ENCODE measurements around the gene SUCLG2.

The SUCLG2 gene

DNA sequence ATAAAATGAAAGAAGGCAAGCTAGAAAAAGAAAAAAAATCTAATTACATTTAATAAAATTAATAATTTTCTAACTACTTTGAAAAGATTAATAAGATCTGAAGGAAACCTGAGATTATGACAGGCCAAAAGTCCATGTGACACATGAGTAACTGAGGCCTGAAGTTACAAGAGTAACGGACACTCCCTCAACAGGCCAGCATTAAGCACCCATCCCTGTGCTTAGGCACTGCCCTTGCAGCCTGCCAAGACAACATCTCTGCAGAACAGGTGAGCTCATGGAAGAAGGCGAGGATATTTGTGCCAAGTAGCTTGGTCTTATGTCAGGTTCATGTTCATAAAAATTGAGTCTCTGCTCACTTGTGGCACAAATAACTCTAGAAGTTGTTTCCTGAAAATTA lies 31.8 kb downstream of the SUCLG2 start:
- Histone ChIP-seq H3K36me3 (ENCODE audit: control insufficient read depth, insufficient read depth, low read length) (no peaks in the 10 kb centered on the region), H3K27ac (ENCODE audit: low read depth, low read length) (no peak overlapping the region)

DNA sequence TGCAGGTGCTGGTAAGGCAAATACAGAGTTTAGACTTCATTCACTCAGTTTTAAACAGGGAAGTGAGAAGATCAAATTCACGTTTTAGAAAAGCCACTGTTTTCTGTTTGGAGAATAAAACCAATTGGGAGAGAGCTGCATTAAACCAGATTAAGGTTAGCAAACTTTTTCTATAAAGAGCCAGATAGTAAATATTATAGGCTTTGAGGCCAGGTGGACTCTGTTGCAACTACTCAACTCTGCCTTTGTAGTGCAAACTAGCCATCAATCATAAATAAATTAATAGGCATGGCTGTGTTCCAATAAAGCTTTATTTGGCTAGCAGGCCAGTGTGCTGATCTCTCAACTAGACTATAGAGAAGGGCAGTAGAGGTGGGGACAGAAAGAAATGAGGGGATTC lies 33.5 kb downstream of the SUCLG2 start:
- no peaks in the 10 kb centered on the region for H3K4me1 ChIP-seq (ENCODE audit: control insufficient read depth, insufficient read depth, low read length)
- H3K27ac ChIP-seq (ENCODE audit: low read depth, low read length) = no peak overlapping the region
- H3K9ac ChIP-seq (ENCODE audit: low read length) = no peak overlapping the region
- no peaks in the 10 kb centered on the region for H3K27me3 ChIP-seq (ENCODE audit: control insufficient read depth, insufficient read depth, low read length)
- H3K36me3 ChIP-seq (ENCODE audit: control insufficient read depth, insufficient read depth, low read length) = no peaks in the 10 kb centered on the region
- H3K4me3 ChIP-seq (ENCODE audit: low read length) = no peak overlapping the region

More for the DNA sequence above, 31.8 kb downstream of the SUCLG2 start:
- Histone ChIP-seq H3K4me1 (ENCODE audit: control insufficient read depth, insufficient read depth, low read length) (no peaks in the 10 kb centered on the region), H3K9ac (ENCODE audit: low read length) (no peak overlapping the region), H3K4me3 (ENCODE audit: low read length) (no peak overlapping the region), H3K27me3 (ENCODE audit: control insufficient read depth, insufficient read depth, low read length) (no peaks in the 10 kb centered on the region)

DNA sequence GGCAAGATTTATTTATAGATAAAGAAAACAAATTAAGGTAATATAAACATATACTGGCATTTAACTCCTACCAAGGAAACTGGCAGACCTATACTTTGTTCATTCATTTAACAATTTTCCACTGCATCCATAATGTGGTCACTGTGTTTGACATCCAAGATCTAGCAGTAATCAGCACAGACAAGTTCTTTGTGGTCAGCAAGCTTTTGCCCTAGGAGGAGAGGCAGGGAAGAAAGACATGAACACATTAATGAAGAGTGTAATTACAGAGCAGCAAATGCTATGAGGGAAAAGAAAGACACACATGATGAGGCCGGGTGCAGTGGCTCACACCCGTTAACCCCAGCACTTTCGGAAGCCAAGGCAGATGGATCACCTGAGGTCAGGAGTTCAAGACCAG lies 34.4 kb downstream of the SUCLG2 start:
- Histone ChIP-seq H3K27me3 (ENCODE audit: control insufficient read depth, insufficient read depth, low read length) (no peaks in the 10 kb centered on the region), H3K27ac (ENCODE audit: low read depth, low read length) (no peak overlapping the region), H3K36me3 (ENCODE audit: control insufficient read depth, insufficient read depth, low read length) (no peaks in the 10 kb centered on the region), H3K4me1 (ENCODE audit: control insufficient read depth, insufficient read depth, low read length) (no peaks in the 10 kb centered on the region), H3K9ac (ENCODE audit: low read length) (no peak overlapping the region), H3K4me3 (ENCODE audit: low read length) (no peak overlapping the region)

DNA sequence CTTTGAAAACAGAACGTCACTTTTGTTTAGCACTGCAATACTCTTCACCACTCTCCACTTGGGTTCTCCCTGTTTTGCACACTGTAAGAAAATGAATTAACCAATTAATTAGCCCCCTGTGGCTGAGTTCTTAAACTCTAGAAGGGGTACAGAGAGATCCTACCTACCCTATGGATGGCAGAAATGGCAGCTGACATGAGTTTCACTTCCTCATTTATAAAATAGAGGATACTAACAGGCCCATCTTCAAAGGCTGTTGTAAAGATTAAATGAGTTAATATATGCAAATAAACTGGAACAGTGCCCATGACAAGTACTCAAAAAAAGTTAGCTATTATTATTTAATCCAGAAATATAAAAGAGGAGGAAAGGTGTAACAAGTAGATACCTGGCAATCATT lies 36.9 kb downstream of the SUCLG2 start:
- Histone ChIP-seq H3K27me3 (ENCODE audit: control insufficient read depth, insufficient read depth, low read length) (no peaks in the 10 kb centered on the region), H3K36me3 (ENCODE audit: control insufficient read depth, insufficient read depth, low read length) (no peaks in the 10 kb centered on the region), H3K9ac (ENCODE audit: low read length) (no peak overlapping the region), H3K27ac (ENCODE audit: low read depth, low read length) (no peak overlapping the region), H3K4me3 (ENCODE audit: low read length) (no peak overlapping the region), H3K4me1 (ENCODE audit: control insufficient read depth, insufficient read depth, low read length) (no peaks in the 10 kb centered on the region)

DNA sequence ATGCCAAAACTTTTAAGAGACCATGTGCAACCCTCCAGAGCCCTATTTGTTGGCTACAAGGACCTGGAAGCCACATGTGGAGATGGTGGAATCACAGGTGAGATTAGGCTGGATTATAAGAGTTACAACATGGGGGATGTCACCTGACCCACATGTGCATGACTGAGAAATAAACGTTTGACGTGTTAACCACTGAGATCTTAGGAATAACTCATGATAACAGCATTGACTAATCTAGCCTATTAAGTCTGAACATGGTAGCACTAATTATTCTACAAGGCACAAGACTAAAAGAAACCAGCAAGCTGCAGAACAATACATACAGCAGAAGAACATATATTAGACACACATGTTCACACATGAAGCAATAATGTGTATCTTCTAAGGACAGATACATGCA lies 38.4 kb downstream of the SUCLG2 start:
- no peaks in the 10 kb centered on the region for H3K27me3 ChIP-seq (ENCODE audit: control insufficient read depth, insufficient read depth, low read length)
- H3K27ac ChIP-seq (ENCODE audit: low read depth, low read length) = no peak overlapping the region
- no peak overlapping the region for H3K4me3 ChIP-seq (ENCODE audit: low read length)
- H3K4me1 ChIP-seq (ENCODE audit: control insufficient read depth, insufficient read depth, low read length) = no peaks in the 10 kb centered on the region
- no peak overlapping the region for H3K9ac ChIP-seq (ENCODE audit: low read length)
- H3K36me3 ChIP-seq (ENCODE audit: control insufficient read depth, insufficient read depth, low read length) = no peaks in the 10 kb centered on the region

DNA sequence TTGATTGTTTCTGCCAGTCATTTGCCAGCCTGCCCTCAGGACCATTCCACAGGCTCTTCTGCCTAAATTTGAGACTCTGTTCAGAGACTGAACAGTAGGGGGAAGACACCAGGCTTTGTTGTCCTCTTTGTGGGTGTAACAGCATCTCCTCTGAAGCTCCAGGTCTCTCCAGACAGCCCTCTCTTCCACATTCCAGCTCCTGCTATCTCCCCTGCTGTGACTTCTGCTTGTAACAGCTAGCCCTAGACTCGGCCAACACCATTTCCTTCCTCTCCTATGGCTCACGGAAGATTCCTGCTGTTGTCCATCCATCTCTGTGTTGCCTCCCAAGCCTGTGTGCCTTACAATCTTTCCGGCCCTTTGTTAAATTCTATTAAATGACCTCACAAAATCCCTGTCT lies 40.2 kb downstream of the SUCLG2 start:
- H3K4me1 ChIP-seq (ENCODE audit: control insufficient read depth, insufficient read depth, low read length) = no peaks in the 10 kb centered on the region
- H3K36me3 ChIP-seq (ENCODE audit: control insufficient read depth, insufficient read depth, low read length) = peaks cover under 1% of the 10 kb centered on the region
- H3K27ac ChIP-seq (ENCODE audit: low read depth, low read length) = no peak overlapping the region
- no peak overlapping the region for H3K4me3 ChIP-seq (ENCODE audit: low read length)
- no peaks in the 10 kb centered on the region for H3K27me3 ChIP-seq (ENCODE audit: control insufficient read depth, insufficient read depth, low read length)
- no peak overlapping the region for H3K9ac ChIP-seq (ENCODE audit: low read length)

DNA sequence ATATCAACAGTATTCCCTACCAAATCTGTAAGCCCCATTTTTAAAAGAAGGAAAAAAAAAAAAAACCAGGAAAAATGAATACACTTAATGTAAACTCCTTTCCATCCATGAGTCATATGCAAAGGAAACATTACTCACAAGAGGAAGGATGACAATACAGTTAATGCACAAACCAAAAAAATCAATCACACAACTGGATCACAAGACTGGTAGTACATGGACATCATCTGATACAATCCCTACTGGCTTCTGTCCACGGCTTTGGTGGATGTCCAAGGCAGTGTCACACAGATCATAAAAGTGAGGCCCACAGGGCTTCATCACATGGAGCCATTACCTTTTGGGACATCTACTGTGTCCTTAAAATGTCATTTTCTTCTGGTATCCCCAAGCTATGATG lies 44.0 kb downstream of the SUCLG2 start:
- H3K27me3 ChIP-seq (ENCODE audit: control insufficient read depth, insufficient read depth, low read length) = no peaks in the 10 kb centered on the region
- no peaks in the 10 kb centered on the region for H3K4me1 ChIP-seq (ENCODE audit: control insufficient read depth, insufficient read depth, low read length)
- H3K36me3 ChIP-seq (ENCODE audit: control insufficient read depth, insufficient read depth, low read length) = peaks cover 18% of the 10 kb centered on the region
- H3K4me3 ChIP-seq (ENCODE audit: low read length) = no peak overlapping the region
- H3K27ac ChIP-seq (ENCODE audit: low read depth, low read length) = no peak overlapping the region
- H3K9ac ChIP-seq (ENCODE audit: low read length) = no peak overlapping the region

DNA sequence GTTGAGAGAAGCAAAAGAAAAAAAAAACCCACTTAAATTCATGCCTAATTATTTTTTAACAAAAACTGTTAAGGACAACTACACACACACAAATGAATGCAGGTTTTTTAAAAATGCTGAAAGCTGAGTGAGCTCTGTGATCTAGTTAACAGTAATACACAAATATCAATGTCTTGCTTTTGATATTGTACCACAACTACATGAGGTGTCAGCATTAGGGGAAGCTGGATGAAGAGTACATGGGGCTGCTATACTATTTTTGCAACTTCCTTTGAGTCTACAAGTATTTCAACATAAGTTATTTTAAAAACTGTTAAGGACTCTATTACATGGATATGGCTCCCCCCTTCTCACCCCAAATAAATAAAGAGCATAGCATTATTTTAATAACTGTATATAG lies 44.7 kb downstream of the SUCLG2 start:
- H3K27me3 ChIP-seq (ENCODE audit: control insufficient read depth, insufficient read depth, low read length) = no peaks in the 10 kb centered on the region
- no peak overlapping the region for H3K4me3 ChIP-seq (ENCODE audit: low read length)
- no peak overlapping the region for H3K27ac ChIP-seq (ENCODE audit: low read depth, low read length)
- H3K36me3 ChIP-seq (ENCODE audit: control insufficient read depth, insufficient read depth, low read length) = peaks cover 21% of the 10 kb centered on the region
- no peaks in the 10 kb centered on the region for H3K4me1 ChIP-seq (ENCODE audit: control insufficient read depth, insufficient read depth, low read length)
- no peak overlapping the region for H3K9ac ChIP-seq (ENCODE audit: low read length)

DNA sequence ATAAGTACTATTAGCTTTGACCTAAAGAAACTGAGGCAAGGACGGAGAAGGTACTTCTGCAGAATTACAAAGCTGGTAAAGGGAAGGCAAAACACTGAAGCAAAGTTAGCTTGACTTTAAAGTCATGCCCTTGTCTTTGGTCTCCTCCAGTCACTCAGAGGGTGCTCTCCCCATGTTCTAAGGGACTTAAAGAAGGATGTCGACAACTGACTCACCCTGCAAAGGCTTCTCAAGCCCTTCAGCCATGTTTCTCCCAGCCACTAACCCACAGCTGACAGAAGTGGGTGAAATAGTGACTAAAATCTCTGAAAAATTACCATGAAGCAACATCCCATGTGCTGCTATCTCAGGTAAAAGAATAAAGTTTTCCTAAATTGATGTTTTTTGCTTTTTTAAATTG lies 46.4 kb downstream of the SUCLG2 start:
- Histone ChIP-seq H3K27ac (ENCODE audit: low read depth, low read length) (no peak overlapping the region), H3K36me3 (ENCODE audit: control insufficient read depth, insufficient read depth, low read length) (peaks cover 21% of the 10 kb centered on the region)

DNA sequence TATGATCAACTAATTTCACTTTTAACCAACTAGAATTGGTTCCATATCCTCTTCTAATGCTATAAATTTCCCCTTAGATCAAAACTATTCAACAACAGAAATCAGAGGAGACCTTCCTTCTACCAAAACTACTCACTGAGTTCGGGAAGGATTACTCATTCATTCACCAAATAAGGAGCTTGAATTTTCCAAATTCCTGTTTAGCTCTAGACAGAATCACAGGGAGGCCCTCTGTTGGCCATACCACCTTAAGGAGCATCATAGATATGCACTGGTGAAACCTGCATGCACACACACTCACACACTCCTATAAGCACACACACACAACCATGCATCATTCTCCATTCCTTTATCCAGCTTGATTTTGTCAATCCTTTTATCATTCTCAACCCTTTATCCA lies 49.0 kb downstream of the SUCLG2 start:
- no peaks in the 10 kb centered on the region for H3K4me1 ChIP-seq (ENCODE audit: control insufficient read depth, insufficient read depth, low read length)

More for the DNA sequence above, 46.4 kb downstream of the SUCLG2 start:
- Histone ChIP-seq H3K4me1 (ENCODE audit: control insufficient read depth, insufficient read depth, low read length) (no peaks in the 10 kb centered on the region), H3K4me3 (ENCODE audit: low read length) (no peak overlapping the region), H3K27me3 (ENCODE audit: control insufficient read depth, insufficient read depth, low read length) (no peaks in the 10 kb centered on the region), H3K9ac (ENCODE audit: low read length) (no peak overlapping the region)

DNA sequence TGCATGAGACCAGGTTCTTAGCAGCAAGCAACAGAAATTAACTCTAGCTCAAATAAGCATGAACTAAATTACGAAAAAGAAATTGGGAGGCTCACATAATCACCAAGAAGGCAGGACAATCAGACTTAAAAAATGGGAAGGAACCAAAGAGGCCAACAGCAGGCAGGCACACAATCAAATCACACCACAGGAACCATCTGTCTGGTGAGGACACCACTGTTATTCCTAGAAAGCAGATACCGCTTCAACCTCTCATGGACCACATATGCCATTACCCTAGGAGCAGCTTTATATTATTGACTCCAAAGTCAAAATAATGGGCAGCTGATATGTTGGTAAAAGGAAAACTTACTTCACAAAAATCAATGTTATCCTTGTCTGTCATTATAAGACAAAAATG lies 51.6 kb downstream of the SUCLG2 start:
- Histone ChIP-seq H3K27me3 (ENCODE audit: control insufficient read depth, insufficient read depth, low read length) (no peaks in the 10 kb centered on the region), H3K27ac (ENCODE audit: low read depth, low read length) (no peak overlapping the region), H3K4me3 (ENCODE audit: low read length) (no peak overlapping the region), H3K4me1 (ENCODE audit: control insufficient read depth, insufficient read depth, low read length) (no peaks in the 10 kb centered on the region), H3K9ac (ENCODE audit: low read length) (no peak overlapping the region), H3K36me3 (ENCODE audit: control insufficient read depth, insufficient read depth, low read length) (peaks cover 18% of the 10 kb centered on the region)

More for the DNA sequence above, 49.0 kb downstream of the SUCLG2 start:
- Histone ChIP-seq H3K27ac (ENCODE audit: low read depth, low read length) (no peak overlapping the region), H3K36me3 (ENCODE audit: control insufficient read depth, insufficient read depth, low read length) (peaks cover 21% of the 10 kb centered on the region), H3K4me3 (ENCODE audit: low read length) (no peak overlapping the region), H3K27me3 (ENCODE audit: control insufficient read depth, insufficient read depth, low read length) (no peaks in the 10 kb centered on the region), H3K9ac (ENCODE audit: low read length) (no peak overlapping the region)

DNA sequence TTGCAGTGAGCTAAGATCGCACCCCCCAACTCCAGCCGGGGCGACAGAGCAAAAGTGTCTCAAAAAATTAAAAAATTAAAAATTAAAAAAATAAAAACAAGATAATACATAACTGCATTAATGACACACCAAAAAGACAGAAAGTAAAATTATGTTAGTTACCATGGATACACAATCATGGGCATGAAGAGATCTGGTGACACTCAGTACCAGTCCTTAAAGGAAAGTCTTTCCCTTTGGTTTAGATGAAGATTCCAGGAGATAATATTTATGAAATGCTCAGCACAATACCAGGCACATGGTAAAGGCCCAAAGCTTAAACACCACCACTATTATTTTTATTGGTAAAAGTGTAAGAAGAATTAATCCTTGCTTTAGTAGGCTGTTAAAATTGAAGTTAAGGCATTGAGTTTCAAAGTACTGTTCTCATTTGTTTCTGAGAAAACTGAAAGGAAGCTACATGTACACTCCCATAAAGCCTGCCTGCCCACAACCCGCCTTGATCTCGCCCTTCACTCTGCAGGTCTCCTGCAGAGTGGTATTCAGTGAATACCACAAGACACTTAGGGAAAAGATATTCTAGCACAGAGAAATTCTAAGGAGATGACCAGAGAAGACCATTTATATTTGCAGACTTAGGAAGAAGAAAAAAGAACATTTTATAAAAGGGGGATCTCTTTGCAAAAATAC lies 52.3 kb downstream of the SUCLG2 start:
- H3K4me3 ChIP-seq (ENCODE audit: low read length) = no peak overlapping the region
- no peak overlapping the region for H3K27ac ChIP-seq (ENCODE audit: low read depth, low read length)
- peaks cover 14% of the 10 kb centered on the region for H3K36me3 ChIP-seq (ENCODE audit: control insufficient read depth, insufficient read depth, low read length)
- no peak overlapping the region for H3K9ac ChIP-seq (ENCODE audit: low read length)
- no peaks in the 10 kb centered on the region for H3K4me1 ChIP-seq (ENCODE audit: control insufficient read depth, insufficient read depth, low read length)
- H3K27me3 ChIP-seq (ENCODE audit: control insufficient read depth, insufficient read depth, low read length) = no peaks in the 10 kb centered on the region

DNA sequence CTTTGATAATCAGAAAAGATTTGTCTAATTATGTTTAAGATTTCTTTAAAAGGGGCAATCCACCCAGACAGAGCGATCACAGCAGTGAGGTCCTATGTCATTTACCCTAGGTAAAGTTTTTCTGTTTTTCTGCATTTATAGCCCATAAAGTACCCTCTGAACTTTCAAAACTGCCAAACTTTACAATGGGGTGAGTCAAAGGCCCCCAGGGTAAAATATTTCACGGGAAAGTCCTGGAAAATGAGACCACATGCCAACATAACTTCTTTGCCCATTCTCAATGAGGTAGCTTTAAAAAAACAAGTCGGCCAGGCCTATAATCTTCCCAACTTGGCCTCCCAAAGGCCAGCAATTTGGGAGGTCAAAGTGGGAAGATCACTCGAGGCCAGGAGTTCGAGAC lies 53.0 kb downstream of the SUCLG2 start:
- Histone ChIP-seq H3K4me3 (ENCODE audit: low read length) (no peak overlapping the region), H3K4me1 (ENCODE audit: control insufficient read depth, insufficient read depth, low read length) (no peaks in the 10 kb centered on the region), H3K36me3 (ENCODE audit: control insufficient read depth, insufficient read depth, low read length) (peaks cover 14% of the 10 kb centered on the region), H3K9ac (ENCODE audit: low read length) (no peak overlapping the region), H3K27me3 (ENCODE audit: control insufficient read depth, insufficient read depth, low read length) (no peaks in the 10 kb centered on the region), H3K27ac (ENCODE audit: low read depth, low read length) (no peak overlapping the region)

Data from rectal smooth muscle tissue (tissue), 1 donor.